OCI-LY3 (cell line): ENCODE measurements around the gene MAFB.

Experiments
- EZH2phosphoT487 ChIP-seq: fragments of 200-600 bp; shearing (Covaris generic); IDR thresholded peaks from 2 replicates; pipeline ENCODE4 v1.6.1; 2018; ENCODE audit warnings: antibody characterized with exemption, mixed run types, low read depth
- TF ChIP-seq, protein P1 (sequence below): fragments of 200-600, 300-600 bp; sonication (generic); IDR thresholded peaks from 2 replicates; pipeline ENCODE4 v1.5.1; 2014; ENCODE audit warnings: antibody characterized with exemption, low read length, low read depth

DNA sequence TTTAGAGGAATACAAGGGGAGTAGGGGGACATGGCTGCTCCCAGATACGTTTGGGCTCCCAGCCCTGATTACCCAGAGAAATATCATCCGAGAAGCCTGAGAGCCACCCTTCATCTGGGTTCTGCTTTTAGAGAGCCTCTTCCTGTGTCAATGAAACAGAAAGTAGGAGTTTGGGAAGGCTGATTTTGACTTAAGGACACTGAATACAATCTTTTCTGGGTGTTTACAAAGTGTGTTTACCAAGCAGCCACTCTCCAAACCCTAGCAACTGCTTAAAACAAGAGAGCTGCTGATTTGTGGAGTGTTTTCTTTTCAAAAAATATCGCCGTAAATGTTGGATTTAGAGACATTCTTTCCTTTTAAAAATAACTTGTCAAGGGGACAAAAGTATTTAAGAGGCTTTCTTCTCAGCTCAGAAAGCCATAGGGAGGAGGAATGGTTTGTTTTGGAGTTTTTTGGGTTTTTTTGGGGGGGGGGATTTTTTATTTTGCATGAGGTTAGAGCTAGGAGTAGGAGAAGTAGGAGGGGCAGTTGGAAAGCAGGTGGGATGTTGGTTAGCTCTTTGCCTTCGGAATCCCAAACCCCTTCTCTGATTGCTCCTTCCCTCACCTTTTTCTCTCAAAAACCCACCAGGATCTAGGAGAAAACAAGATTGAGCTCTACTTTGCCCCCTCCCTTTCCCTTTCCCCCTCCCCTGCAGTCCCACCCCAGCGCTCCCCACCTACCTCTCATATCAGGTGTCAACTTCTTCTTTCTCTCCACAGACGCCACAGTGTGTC is 12.4 kb downstream of the MAFB start:
- TF ChIP-seq, protein P1, sequence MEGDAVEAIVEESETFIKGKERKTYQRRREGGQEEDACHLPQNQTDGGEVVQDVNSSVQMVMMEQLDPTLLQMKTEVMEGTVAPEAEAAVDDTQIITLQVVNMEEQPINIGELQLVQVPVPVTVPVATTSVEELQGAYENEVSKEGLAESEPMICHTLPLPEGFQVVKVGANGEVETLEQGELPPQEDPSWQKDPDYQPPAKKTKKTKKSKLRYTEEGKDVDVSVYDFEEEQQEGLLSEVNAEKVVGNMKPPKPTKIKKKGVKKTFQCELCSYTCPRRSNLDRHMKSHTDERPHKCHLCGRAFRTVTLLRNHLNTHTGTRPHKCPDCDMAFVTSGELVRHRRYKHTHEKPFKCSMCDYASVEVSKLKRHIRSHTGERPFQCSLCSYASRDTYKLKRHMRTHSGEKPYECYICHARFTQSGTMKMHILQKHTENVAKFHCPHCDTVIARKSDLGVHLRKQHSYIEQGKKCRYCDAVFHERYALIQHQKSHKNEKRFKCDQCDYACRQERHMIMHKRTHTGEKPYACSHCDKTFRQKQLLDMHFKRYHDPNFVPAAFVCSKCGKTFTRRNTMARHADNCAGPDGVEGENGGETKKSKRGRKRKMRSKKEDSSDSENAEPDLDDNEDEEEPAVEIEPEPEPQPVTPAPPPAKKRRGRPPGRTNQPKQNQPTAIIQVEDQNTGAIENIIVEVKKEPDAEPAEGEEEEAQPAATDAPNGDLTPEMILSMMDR = no peak
- TF ChIP-seq EZH2phosphoT487 = no peak
